ENCODE results near the gene CXCL3.
"Not testable (repeated sequence)": the region's sequence is repeated elsewhere in the genome, so short reads cannot be mapped to it uniquely, and the experiment has no call there.

Gene CXCL3

GRCh38 chr4:74038425-74039314 lies at the start of gene CXCL3:
TSS of gene CXCL3 (minus strand) at chr4:74038689. CDS start at chr4:74038611, 78 bp downstream.
- DNase-seq (ENCODE audit: low spot score): peak; percentile 18

- no peak for DNase-seq (ENCODE audit: low spot score)
Observed at GRCh38 chr4:74087481-74087880, 49.0 kb upstream of the CXCL3 start.

- no peak for DNase-seq (ENCODE audit: low spot score)
Observed at GRCh38 chr4:74085669-74086068, 47.2 kb upstream of the CXCL3 start.

- DNase-seq (ENCODE audit: low spot score): no peak
Observed at GRCh38 chr4:74084984-74085383, 46.5 kb upstream of the CXCL3 start.

GRCh38 chr4:74083546-74083945 lies 45.1 kb upstream of the CXCL3 start:
- DNase-seq (ENCODE audit: low spot score): no peak

GRCh38 chr4:74081035-74081434 lies 42.5 kb upstream of the CXCL3 start:
- DNase-seq (ENCODE audit: low spot score): no peak

- DNase-seq (ENCODE audit: low spot score): not testable (repeated sequence)
Observed at GRCh38 chr4:74080351-74080750, 41.9 kb upstream of the CXCL3 start.

- DNase-seq (ENCODE audit: low spot score): not testable (repeated sequence)
Observed at GRCh38 chr4:74079024-74079423, 40.5 kb upstream of the CXCL3 start.

GRCh38 chr4:74073358-74073757 lies 34.9 kb upstream of the CXCL3 start:
- no peak for DNase-seq (ENCODE audit: low spot score)

GRCh38 chr4:74072739-74073138 lies 34.2 kb upstream of the CXCL3 start:
- DNase-seq (ENCODE audit: low spot score): no peak

- DNase-seq (ENCODE audit: low spot score): no peak
Observed at GRCh38 chr4:74067586-74067985, 29.1 kb upstream of the CXCL3 start.

- DNase-seq (ENCODE audit: low spot score): no peak
Observed at GRCh38 chr4:74066232-74066631, 27.7 kb upstream of the CXCL3 start.

- no peak for DNase-seq (ENCODE audit: low spot score)
Observed at GRCh38 chr4:74065115-74065642, 26.7 kb upstream of the CXCL3 start.

- DNase-seq (ENCODE audit: low spot score): no peak
Observed at GRCh38 chr4:74063859-74064258, 25.4 kb upstream of the CXCL3 start.

GRCh38 chr4:74062953-74063352 lies 24.5 kb upstream of the CXCL3 start:
- no peak for DNase-seq (ENCODE audit: low spot score)

- DNase-seq (ENCODE audit: low spot score): no peak
Observed at GRCh38 chr4:74061430-74061829, 22.9 kb upstream of the CXCL3 start.

- no peak for DNase-seq (ENCODE audit: low spot score)
Observed at GRCh38 chr4:74059161-74059829, 20.8 kb upstream of the CXCL3 start.

GRCh38 chr4:74058048-74058651 lies 19.7 kb upstream of the CXCL3 start:
- no peak for DNase-seq (ENCODE audit: low spot score)

GRCh38 chr4:74057588-74057987 lies 19.1 kb upstream of the CXCL3 start:
- no peak for DNase-seq (ENCODE audit: low spot score)

GRCh38 chr4:74056858-74057562 lies 18.5 kb upstream of the CXCL3 start:
- peak; percentile 61 for DNase-seq (ENCODE audit: low spot score)

GRCh38 chr4:74056114-74056857 lies 17.8 kb upstream of the CXCL3 start:
- peak; percentile 19 for DNase-seq (ENCODE audit: low spot score)

Data from hematopoietic multipotent progenitor cell treated with erythropoietin and hydrocortisone succinate and interleukin-3 and kit ligand, for 15 days (in vitro differentiated cells).